K562 (cell line): ENCODE measurements around the gene CLTA. TPM values are rescaled to one million over a fixed set of nuclear protein-coding genes. Genes with fewer than 3 reads are reported as not detected.

Experiments used
- ATF7 ChIP-seq: fragments of 450-650 bp; IDR thresholded peaks from 2 replicates; pipeline ENCODE4 v1.7.1; 2014; ENCODE audit warnings: mild to moderate bottlenecking, moderate library complexity
- CBX8 ChIP-seq: fragments of 200-600 bp; sonication (generic); IDR thresholded peaks from 2 replicates; pipeline ENCODE4 v1.6.1; 2012; ENCODE audit warnings: borderline replicate concordance, mixed run types, low read depth, mild to moderate bottlenecking, moderate library complexity, mixed read lengths, low read length, control low read depth, inconsistent platforms; ENCODE audit not compliant: poor library complexity, severe bottlenecking; ENCODE audit errors: extremely low read depth
- ETV1 ChIP-seq: fragments of 450-650 bp; conservative IDR thresholded peaks from 2 replicates; pipeline ENCODE4 v1.6.1; 2016; ENCODE audit warnings: missing genetic modification characterization, control low read depth, low read depth, missing compliant biosample characterization
- KDM5B ChIP-seq: fragments of 200-600 bp; sonication (generic); IDR thresholded peaks from 2 replicates; pipeline ENCODE4 v1.6.1; 2012; ENCODE audit warnings: low read depth, mild to moderate bottlenecking, moderate library complexity, low read length, control low read depth, inconsistent platforms; ENCODE audit not compliant: insufficient replicate concordance
- MYNN ChIP-seq, 2 experiments: sonication (generic); formaldehyde crosslinking in 1 of 2; IDR thresholded peaks; 2 replicates each; pipeline versions ENCODE4 v1.5.0 to v1.6.1; 2016 to 2020; ENCODE audit warnings: antibody characterized with exemption in 1 of 2, missing genetic modification reagents in 1 of 2
- POLR2AphosphoS2 ChIP-seq: IDR thresholded peaks from 2 replicates; pipeline ENCODE4 v1.6.1; 2012; ENCODE audit warnings: low read length, improper control_type of control experiment
- POLR2B ChIP-seq: fragments of 450-650 bp; IDR thresholded peaks from 2 replicates; pipeline ENCODE4 v1.6.1; 2018; ENCODE audit warnings: low read depth; ENCODE audit not compliant: partially characterized antibody
- RREB1 ChIP-seq: fragments of 250-450 bp; sonication (Bioruptor Pico); IDR thresholded peaks from 2 replicates; pipeline ENCODE4 v1.4.0; 2020
- SUPT5H ChIP-seq: fragments of 450-650 bp; IDR thresholded peaks from 2 replicates; pipeline ENCODE4 v1.6.1; 2016
- TAF7 ChIP-seq: fragments of 450-650 bp; IDR thresholded peaks from 2 replicates; pipeline ENCODE4 v1.6.1; 2016; ENCODE audit warnings: missing genetic modification characterization, missing compliant biosample characterization
- TAF9B ChIP-seq: fragments of 450-650 bp; IDR thresholded peaks from 2 replicates; pipeline ENCODE4 v1.6.1; 2018; ENCODE audit warnings: mild to moderate bottlenecking; ENCODE audit not compliant: partially characterized antibody
- TOE1 ChIP-seq, 2 experiments: fragments of 450-650 bp in 1 of 2; sonication (generic) in 1 of 2; formaldehyde crosslinking in 1 of 2; IDR thresholded peaks; 2 replicates each; pipeline versions ENCODE4 v1.7.1 to v1.8.0; 2016 to 2022; ENCODE audit warnings: borderline replicate concordance in 2 of 2, mild to moderate bottlenecking in 2 of 2, antibody characterized with exemption in 1 of 2, inconsistent platforms in 1 of 2, low read depth in 1 of 2, missing genetic modification reagents in 1 of 2, moderate library complexity in 1 of 2
- TRIM25 ChIP-seq: fragments of 450-650 bp; IDR thresholded peaks from 2 replicates; pipeline ENCODE4 v1.7.0; 2016; ENCODE audit warnings: borderline replicate concordance
- USF1 ChIP-seq: sonication (generic); formaldehyde crosslinking; IDR thresholded peaks from 2 replicates; pipeline ENCODE4 v1.9.0; 2022; ENCODE audit warnings: mild to moderate bottlenecking, missing genetic modification reagents
- ZNF740 ChIP-seq, 3 experiments: fragments of 200-800 bp in 1 of 3; sonication (Bioruptor generic) in 1 of 3; sonication (generic) in 1 of 3; formaldehyde crosslinking in 1 of 3; IDR thresholded peaks; 2 replicates each; pipeline versions ENCODE4 v1.6.1 to v1.8.0; 2016 to 2022; ENCODE audit warnings: mild to moderate bottlenecking in 2 of 3, missing compliant biosample characterization in 2 of 3, missing genetic modification characterization in 2 of 3, missing genetic modification reagents in 1 of 3
- polyA plus RNA-seq, 8 experiments: library from polyadenylated mRNA; depleted of rRNA in 4 of 8; stranded (reverse) in 5 of 8; unstranded in 3 of 8; fragments of >200 nt; fragmentation: Nextera tagmentation in 2 of 8; fragmentation: Illumina TruSeq in 1 of 8; extraction: Ambion mirVana in 2 of 8; extraction: Trizol in 1 of 8; gene quantifications; 2 replicates each; pipeline versions ENCODE4 v1.2.1 to v1.2.3, GENCODE V29; 2011 to 2014; ENCODE audit warnings: inconsistent platforms in 1 of 8, missing spikeins in 1 of 8
- total RNA-seq, 7 experiments: library from RNA; depleted of rRNA in 6 of 7; stranded (reverse); fragments of >200 nt in 6 of 7; fragmentation: Illumina TruSeq in 2 of 7; extraction: Trizol in 2 of 7; gene quantifications; 2 replicates each; pipeline versions ENCODE4 v1.2.1 to v1.2.3, GENCODE V29; 2011 to 2021; ENCODE audit warnings: low replicate concordance in 1 of 7

The CLTA gene
- total and polyA plus RNA-seq, 9 of the 15 experiments (the other 6 are each of a cell fraction or from before 2014, with no cell fraction given) = 37.8 to 219 (median 144) TPM

- no peak for TF ChIP-seq TRIM25
- peak; percentile 83 for TF ChIP-seq USF1 (CRISPR knock-in tag)
- 0 out of 2 replicates have a peak, but pooled peaks have one; percentile 41 for TF ChIP-seq TAF7
- TF ChIP-seq KDM5B = peak; percentile 88
- peak; percentile 91 for TF ChIP-seq POLR2B
- TF ChIP-seq TAF9B = peak; percentile 59
- TF ChIP-seq CBX8 = no peak
- peak; percentile 97 for TF ChIP-seq TOE1 (IDR thresholded peaks at IDR 0.05; ENCODE audit: borderline replicate concordance)
- no peak for TF ChIP-seq TOE1 (CRISPR knock-in tag; IDR thresholded peaks at IDR 0.05; ENCODE audit: borderline replicate concordance, low read depth)
- TF ChIP-seq POLR2AphosphoS2 = no peak; the same call in 1 of the 2 replicates
- peak; percentile 79 for TF ChIP-seq ATF7
- TF ChIP-seq SUPT5H = peak; percentile 95
- TF ChIP-seq ZNF740 (CRISPR knock-in tag; IDR thresholded peaks at IDR 0.05) = peak; percentile 93; the same call in 1 of the 2 replicates
- no peak for TF ChIP-seq ZNF740 (tag; IDR thresholded peaks at IDR 0.05)
- peak; percentile 86 for TF ChIP-seq ETV1 (tag)
- TF ChIP-seq MYNN (IDR thresholded peaks at IDR 0.05) = no peak
- TF ChIP-seq MYNN (CRISPR knock-in tag; IDR thresholded peaks at IDR 0.05) = no peak
- no peak for TF ChIP-seq RREB1 (CRISPR knock-in tag)
Measured at GRCh38 chr9:36190388-36191289, at the start of gene CLTA (continued).
